HG03565 (cell line): ENCODE data around the gene ARRB1.
"Not testable (repeated sequence)": the region's sequence is repeated elsewhere in the genome, so short reads cannot be mapped to it uniquely, and the experiment has no call there.

Experiments used
- ATAC-seq: cut with Tn5 transposase; IDR thresholded peaks from one replicate; pipeline ENCODE4 v1.9.1; 2021; ENCODE audit warnings: mild to moderate bottlenecking, moderate library complexity; ENCODE audit not compliant: unreplicated experiment

The ARRB1 gene

DNA sequence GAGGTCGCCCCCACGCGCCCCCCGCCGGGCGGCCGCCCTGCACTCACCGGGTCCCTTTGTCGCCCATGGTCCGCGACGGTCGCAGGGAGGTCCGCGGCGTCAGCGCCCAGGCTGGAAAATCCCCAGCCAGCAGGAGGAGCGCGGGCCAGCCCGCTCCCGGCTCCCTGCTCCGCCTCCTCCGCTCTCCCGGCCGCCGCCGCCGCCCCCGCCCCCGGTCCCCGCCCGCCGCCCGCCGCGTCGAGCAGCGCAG is at the start of gene ARRB1:
TSS of gene ARRB1 (minus strand) at position 121 of the 250 bp plus-strand sequence. CDS start at position 67, 54 bp downstream.
- no peak for ATAC-seq

DNA sequence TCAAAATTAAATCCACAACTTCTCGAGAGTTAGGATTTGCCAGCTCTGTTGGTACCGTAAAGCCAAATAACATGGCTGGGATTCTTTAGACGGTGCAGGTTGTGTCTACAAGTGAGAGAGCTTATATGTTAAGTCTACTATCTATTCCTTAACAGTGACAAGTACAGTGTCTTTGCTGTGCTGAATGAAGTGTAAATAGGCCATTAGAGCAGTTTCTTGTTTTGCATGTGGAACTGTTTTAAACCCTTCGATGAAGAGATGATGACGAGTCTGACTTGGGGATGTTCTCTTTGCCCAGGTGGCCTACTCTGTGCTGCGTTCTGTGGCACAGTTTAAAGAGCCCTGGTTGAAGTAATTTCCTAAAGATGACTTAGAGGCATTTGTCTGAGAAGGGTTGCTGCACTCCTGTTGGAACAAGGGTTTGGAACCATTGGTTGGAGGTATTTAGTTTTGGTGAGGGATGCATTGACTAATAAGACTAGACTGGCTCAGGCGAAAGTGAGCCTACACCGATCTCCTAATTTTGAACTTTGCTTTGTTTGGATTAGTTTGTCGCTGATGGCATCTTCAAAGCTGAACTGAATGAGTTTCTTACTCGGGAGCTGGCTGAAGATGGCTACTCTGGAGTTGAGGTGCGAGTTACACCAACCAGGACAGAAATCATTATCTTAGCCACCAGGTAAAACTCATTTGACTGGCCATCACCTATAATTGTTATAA is 48.8 kb upstream of the ARRB1 start:
- ATAC-seq = no peak

DNA sequence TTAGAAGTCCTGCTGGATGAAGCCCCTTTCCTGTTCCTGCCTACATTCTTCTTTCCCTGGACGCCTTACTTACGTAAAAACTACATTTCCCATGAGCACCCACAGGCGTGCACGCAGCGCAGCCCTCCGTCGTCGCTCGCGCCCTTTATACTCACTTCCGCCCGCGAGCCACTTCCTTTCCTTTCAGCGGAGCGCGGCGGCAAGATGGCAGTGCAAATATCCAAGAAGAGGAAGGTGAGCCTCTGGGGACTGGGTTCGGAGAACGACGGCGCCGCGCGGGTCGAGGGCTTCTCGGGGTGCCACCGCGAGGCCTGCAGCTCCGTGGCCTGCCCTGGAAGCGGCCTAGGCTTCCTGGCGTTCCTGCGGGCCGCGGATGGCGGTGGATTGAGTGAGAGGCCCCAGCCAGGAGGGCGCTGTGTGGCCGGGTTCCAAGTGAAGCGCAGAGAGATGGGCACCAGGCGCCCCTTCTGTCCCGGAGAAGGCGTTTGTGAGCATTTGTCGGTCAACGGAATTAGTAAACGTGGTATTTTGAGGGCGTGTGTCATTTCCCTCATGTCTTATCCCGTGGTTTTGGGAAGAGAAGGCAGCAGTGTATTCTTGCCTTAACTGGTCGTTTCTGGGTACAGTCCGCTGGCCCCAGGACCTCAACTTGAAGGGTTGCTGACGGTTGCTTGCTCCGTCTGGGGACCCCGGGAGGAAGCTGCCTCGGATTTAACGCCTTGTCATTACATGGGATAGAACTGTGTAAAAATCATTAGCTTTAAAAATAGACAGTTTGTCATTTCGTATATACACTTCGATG is 48.1 kb upstream of the ARRB1 start, which contains the start of gene RPS3:
TSS of gene RPS3 (plus strand) at position 175 of the 802 bp plus-strand sequence. CDS start at position 205, 30 bp downstream.
- ATAC-seq = peak; percentile 88

DNA sequence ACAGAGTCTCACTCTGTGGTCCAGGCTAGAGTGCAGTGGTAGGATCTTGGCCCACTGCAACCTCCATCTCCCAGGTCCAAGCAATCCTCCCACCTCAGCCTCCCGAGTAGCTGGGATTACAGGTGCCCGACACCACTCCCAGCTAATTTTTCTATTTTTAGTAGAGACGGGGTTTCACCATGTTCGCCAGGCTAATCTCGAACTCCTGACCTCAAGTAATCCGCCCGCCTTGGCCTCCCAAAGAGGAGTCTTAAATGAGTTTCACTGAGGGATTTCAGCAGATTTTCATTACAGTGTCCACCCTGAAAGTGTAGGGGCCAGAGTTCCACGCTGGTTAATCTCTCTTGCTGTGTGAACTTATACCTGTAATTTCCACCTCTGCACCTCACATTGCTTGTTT is 47.4 kb upstream of the ARRB1 start:
- ATAC-seq = no peak

DNA sequence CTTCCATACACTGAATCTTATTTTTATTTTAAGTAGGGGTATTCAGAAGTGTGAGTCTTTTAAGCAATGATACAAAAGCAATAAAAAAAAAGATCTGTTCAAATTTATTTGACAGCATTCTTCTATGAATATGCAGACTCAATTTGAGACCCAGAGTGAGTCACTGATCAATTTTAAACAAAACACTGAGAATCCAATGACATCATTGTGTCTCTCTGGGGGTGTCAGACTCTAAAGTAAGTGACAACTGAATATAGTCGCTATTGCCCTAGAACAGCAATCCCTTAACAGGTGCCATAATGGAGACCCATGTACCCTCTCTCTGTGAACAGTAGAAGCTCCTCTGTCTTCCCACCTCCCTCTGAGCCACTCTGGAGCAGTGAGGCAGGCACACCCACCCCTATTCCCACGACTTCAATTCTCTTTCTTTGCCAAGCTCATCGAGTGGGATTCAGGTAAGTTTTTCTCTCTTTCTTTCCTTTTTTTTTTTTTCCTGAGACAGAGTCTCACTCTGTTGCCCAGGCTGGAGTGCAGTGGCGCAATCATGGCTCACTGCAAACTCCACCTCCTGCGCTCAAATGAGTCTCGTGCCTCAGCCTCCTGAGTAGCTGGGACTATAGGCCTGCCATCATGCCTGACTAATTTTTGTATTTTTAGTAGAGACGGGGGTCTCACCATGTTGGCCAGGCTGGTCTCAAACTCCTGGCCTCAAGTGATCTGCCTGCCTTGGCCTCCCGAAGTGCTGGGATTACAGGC is 42.8 kb upstream of the ARRB1 start:
- ATAC-seq = no peak

DNA sequence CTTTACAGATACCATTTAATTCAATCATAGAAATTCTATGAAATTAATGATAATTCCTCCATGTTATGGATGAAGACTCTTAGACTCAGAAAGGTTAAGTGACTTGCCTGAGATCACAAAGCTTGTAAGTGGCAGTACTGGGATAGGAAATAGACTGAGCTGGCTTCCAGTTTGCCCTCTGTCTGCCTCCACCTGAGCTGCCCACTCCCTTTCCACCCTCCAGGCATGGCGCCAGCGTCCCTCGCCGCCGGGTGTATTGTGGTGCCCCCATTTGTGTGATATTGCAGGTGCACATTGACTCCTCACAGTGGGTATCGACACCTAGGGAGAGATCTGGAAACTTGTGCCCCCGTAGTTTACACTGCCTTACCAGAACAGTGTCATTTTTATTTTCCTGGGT is 38.5 kb upstream of the ARRB1 start:
- no peak for ATAC-seq

DNA sequence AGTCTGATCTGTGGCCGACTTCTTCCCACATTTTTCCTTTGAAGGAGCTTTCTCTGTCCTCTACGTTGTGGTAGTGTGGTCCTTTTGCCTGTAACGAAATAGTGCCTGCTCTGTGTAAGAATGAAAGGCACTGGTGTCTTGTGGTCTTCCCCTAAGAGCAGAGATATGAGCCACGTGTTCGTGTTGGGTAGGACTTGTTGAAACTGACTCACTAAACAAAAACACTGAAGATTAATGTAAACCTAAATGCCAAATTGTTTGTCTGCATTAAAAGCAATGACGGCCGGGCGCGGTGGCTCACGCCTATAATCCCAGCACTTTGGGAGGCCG is 37.8 kb upstream of the ARRB1 start:
- no peak for ATAC-seq

DNA sequence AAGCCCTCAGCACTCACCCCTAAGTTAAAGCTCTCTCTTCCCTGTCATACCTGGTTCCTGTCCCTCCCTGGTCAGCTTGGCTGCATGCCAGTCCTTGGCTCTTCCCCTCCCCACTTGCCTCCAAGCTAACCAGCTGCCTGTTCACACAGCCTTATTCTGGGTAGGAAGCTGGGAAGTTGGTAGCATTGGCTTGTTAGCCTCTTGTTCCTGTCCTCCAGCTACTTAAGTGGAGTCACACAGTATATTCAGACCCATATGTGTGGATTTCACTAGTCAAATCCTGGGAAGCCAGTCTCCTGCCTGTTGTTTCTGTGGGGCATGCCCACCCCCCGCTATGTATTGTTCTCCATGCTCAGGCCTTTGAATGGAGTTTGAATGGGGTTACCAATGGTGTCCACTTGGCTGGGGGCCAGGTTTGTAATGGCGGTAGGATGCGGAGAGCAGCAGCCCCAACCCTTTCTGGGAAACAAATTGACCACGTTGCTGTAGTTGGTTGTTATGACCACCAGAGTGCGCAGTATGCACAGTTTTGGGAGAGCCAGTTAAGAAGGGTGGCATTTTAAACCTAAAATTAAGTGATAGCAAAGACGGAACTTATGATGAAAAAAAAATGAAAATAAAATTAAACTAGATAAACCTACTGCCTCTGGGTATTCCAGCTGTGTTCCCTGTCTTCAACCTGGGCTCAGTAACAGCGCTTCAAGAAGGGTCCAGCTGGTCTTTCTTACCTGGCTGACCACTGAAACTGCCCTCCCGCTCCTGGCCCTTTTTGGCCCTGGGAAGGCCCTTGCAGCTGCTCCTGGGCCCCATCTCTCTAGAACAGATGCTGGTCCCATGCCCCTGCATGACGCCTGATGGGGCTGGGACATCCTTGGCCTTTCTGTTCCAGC is 37.2 kb upstream of the ARRB1 start:
- no peak for ATAC-seq

DNA sequence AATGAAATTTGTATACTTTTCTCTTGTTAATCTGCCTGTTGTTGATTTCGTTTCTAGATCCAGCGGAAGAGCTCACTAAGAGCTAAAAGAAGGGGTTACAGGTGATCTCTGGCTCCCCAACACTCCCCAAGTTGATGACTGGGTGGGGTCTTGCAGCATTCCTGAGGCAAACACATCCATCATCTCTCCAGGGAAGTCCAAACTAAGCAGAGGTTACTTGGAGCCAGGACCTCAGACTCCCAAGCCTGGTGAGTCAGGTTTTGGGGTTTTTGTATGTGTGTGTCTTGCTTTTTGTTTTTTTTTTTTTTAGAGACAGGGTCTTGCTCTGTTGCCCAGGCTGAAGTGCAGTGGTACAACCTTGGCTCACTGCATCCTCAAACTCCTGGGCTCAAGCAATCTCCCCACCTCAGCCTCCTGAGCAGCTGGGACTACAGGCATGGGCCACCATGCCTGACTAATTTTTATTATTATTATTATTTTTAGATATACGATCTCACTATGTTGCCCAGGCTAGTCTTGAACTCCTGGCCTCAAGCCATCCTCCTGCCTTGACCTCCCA is 36.4 kb upstream of the ARRB1 start:
- no peak for ATAC-seq

DNA sequence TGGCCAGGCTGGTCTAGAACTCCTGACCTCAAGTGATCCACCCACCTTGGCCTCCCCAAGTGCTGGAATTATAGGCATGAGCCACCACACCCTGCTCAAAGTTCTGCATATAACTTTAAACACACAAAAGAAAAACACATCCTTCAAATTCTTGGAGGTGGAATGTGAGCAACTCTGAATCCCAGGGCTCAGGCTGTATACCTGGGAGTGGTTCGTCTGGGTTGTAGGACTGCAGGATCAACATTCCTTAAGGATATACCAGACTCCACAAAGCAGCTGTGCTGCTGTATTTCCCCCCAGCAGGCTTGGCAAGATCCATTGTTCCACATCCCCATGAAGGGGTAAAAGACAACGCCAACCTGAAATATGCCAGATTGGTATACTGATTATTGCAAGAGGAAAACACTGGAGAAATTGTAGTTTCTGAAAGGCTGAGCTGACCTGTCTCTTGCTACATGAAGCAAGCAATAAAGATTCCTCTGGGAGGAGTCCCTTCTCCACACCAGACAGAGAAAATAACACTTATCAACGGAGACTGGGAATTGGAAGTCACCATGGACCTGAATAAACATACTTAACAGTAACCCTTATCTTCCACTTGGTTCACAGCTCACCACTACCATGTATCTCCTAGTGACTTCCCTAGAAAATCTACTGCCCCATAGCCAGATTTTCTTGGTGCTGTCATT is 35.6 kb upstream of the ARRB1 start:
- no peak for ATAC-seq

DNA sequence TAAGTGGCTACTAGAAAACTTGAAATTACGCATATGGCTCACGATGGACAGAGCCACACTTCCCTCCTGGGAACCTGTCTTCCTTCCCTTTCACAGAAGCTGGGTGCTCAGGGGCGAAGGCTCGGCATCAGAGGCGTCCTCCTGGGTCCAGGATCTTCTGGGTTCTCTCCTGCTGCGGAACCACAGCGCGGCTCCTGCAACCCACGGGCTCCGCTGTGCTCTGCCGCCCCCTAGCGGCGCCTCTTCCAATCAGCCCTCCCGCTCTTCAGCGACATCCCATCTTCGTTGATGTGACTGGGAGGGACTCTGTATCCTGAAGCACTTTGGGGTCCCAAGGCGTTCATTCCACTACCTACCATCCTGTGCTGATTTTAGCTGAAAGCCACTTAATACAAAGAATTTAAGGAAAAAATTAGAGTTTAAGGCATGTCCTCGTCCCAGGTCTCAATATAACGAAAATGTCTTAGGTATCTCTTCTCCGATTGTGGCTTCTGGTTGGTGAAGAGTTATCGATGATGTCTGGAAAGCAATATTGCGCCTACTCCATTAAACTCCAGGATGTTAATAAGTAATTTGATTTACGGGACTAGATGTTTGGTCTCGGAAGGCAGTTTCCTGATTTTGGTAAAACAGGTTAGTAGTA is 33.1 kb upstream of the ARRB1 start:
- no peak for ATAC-seq

DNA sequence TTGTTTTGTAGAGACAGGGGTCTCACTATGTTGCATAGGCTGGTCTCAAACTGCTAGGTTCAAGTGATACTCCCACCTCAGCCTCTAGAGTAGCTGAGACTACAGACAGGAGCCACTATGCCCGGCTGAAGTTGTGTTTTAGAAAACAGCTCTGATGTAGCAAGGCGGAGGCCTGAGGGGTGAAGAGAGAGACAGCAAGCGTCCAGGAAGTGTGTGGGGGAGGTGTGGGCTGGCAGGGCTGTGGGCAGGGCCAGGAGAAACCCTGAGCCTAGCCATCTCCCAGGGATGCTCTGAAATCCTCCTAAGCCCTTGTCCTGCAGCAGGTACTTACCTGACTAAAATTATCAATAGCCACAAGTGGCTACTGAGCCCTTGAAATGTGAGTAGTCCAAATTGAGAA is 31.8 kb upstream of the ARRB1 start:
- ATAC-seq = no peak

DNA sequence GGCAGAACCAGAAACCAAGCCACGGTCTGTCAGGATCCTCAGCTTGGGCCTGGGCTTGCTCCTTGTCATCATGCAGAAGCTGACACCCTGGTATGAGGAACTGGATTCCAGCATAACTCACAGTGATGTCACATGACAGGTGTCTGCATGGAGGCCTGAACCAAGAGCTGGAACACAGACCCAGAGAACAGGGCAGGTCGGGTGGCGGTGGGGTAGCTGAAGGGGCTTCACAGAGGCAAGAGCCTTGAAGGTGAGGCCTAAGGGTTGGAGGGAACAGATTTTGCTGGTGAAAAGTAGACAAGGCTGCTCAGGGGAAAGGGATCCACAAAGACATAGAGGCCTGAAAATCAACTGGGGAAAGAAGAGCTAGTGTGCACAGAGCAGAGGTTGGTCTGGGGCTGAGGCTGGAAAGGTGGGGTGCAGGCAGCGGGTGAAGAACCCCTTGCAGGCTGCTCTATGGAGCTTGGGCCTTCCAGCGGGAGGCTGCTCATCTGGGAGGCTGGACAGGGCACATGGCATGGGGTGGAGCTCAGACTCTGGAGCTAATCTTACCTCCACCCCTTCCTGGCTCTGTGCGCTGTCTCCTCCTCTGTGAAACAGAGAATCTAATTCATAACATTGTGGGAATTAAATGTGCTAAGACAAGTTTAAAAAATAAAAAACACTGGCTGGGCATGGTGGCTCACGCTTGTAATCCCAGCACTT is 29.4 kb upstream of the ARRB1 start:
- ATAC-seq = no peak

DNA sequence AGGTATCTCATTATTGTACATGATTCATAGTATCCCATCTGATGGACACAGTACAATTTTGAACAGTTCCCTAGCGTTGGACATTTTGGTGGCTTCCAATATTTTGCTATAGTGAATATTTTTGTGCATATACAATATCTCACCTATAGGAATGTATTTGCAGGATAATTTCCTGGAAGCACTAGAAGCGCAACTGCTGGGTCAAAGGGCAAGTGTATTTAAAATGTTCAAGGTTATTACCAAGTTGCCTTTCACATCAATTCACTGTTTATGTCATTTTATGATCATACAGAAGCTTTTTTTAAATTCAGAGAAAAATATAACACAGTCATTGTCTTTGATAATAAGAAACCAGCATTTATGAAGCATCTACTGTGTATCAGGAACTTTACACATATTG is 28.8 kb upstream of the ARRB1 start:
- ATAC-seq = no peak

DNA sequence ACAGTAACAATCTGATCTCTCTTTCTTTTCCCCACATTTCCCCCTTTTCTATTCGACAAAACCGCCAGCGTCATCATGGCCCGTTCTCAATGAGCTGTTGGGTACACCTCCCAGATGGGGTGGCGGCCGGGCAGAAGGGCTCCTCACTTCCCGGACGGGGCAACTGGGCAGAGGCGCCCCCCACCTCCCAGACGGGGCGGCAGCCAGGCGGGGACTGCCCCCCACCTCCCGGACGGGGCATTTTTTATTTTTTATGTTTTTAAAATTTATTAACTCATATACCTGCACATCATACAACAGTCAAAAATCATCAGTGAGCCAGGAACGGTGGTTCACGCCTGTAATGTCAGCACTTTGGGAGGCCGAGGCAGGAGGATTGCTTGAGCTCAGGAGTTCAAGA is 27.3 kb upstream of the ARRB1 start:
- ATAC-seq = not testable (repeated sequence)

DNA sequence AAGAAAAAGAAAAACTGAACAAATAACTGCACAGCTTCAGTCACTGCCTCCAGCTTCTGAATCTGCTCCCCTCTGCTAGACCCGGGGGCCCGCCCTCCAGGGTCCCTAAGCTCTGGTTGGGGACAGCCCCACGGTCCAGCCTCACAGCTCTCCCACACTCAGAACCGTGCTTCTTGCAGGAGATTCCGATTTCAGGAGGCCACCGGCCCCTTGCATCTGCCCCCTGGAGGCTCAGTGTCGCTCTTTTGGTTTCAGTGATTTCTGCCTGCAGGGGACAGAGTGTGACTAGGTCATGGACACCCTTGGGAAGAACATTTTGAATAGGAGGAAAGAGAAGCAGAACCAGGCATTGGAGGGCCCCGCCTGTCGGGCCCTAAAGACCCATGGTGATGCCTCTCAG is 24.7 kb upstream of the ARRB1 start:
- ATAC-seq = no peak

DNA sequence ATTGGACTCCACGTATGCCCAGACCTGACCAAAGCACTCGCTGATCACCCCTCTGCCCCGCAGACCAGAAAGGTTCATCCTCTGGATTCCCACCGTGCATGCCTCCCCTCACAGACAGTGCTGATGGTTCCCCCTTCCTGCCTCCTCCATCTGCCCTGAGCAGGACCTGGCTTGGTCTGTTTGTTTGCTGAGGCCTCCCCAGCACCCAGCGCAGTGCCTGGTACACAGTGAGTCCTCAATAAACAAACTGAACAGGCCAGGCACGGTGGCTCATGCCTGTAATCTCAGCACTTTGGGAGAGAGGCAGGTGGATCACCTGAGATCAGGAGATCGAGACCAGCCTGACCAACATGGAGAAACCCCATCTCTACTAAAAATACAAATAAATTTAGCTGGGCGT is 24.2 kb upstream of the ARRB1 start:
- ATAC-seq = no peak

DNA sequence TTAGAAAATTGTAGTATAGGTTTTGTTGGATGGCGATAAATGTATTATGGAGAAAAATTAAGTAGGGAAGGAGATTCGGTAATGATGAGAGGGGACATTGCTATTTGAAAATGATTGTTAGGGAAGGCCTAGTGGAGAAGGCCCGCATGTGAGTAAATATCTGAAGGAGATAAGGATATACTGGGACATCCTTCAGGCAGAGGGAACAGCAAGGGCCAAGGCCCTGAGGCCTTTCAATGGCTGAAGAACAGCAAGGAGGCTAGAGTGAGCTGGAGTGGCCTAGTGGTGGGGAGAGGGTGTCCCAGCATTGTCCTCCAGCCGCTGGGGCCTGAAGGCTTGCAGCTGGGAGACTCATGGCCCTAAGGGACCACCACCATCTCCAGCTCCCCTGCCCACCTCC is 23.2 kb upstream of the ARRB1 start:
- no peak for ATAC-seq

DNA sequence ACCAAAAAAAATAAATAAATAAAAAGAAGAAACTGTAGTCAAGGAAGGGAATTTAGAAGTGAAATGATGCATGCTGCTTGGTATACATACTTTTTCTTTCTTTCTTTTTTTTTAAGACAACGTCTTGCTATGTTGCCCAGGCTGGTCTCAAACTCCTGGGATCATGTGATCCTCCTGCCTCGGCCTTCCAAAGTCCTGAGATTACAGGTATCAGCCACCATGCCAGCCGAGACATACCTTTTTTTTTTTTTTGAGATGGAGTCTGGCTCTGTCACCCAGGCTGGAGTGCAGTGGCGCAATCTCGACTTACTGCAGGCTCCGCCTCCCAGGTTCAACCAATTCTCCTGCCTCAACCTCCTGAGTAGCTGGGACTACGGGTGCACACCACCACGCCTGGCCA is 21.7 kb upstream of the ARRB1 start:
- ATAC-seq = no peak
